AG09319 (cell line): ENCODE measurements around the gene DPH3.

Experiments used
- DNase-seq: peaks from one replicate; pipeline ENCODE4 v3.0.0-alpha.2; 2010; ENCODE audit warnings: low read depth; ENCODE audit errors: extremely low read depth
- CTCF ChIP-seq: IDR thresholded peaks from 2 replicates; pipeline ENCODE4 v1.5.1; 2011; ENCODE audit warnings: low read depth, mild to moderate bottlenecking, inconsistent platforms, low read length, moderate library complexity

DPH3 gene

DNA sequence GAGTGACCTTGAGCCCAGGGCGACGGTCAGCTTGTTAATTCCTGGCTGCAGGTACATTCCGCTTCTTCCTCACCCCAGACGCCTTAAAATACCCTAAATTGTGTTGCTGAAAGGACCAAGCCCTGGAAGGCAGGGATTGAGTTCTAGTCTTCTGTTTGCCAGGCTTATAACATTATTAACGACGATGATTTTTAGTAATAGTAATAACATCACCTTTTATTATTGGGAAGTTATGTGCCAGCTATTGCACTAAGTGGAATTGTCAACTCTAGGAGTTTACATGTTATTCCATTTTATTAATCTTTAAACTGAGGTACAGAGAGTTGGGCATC, 678 bp upstream of the DPH3 start:
- TF ChIP-seq CTCF, result no peak
- no peak for DNase-seq

DNA sequence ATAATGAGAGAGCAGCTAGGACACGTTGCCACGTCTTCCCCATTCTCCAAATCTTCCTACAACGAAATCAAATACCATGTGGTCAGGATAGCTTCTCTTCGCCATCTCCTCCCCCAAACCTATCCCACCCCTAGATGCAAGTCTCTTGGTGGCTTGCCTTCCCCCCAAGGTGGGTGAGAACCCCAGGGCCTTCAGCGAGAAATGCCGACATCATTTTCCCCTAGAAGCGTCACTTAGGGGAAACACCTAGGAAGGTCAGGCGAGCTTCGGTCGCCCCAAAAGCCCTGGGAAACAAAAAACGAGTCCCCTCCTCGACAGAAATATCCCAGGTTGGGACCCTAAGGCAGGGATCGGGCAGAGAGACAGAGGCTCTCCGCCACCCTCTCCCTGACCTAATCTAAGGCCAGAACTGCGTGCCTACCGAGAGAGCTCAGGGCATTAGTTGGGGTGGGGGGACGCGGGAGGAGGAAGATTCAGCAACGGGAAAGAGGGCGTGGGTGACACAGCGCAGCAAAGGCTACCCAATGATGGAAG, 502 bp downstream of the DPH3 start:
- TF ChIP-seq CTCF, result no peak
- DNase-seq, result peak; percentile 31

DNA sequence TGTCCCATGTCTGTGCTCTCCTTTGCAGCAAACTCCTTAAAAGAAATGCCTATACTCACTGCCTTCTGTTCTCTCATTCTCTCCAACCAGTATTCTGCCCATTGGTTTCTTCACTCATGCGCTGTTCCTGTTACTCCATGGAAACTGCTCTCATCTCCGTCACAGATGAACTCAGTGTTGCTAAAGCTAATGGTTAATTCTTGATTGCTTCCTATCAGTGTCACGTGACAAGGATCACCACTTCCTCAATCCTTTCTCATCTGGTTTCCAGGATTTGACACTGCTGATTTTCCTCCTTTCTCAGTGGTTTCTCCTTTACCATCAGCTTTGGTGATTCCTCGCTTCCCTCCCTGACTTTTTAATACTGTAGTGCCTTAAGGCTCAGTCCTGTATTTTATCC, 2.6 kb downstream of the DPH3 start:
- no peak for TF ChIP-seq CTCF
- no peak for DNase-seq

- no peak for DNase-seq
- no peak for TF ChIP-seq CTCF
Measured at GRCh38 chr3:16260046-16260445, 4.7 kb downstream of the DPH3 start.

DNA sequence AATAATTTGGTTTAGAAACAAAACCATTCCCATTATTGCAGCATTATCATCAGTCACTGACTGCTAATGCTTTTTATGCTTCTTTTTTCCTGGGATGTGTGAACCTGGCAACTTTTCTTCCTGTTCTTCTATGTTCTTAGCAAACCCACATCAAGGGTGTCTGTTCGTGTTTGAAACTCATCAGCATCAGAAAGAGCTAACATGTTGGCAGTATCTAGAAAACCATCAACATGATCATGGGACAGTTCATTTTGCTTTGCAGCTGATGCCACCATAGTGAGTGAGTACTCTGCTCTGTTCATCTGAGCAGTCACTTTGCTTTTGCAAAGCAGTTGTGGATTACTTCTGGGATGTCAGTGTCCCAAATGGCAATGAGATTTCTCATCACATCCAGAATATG, 5.9 kb downstream of the DPH3 start:
- no peak for TF ChIP-seq CTCF
- DNase-seq, result no peak

- TF ChIP-seq CTCF, result no peak
- DNase-seq, result no peak
Measured at GRCh38 chr3:16258177-16258576, 6.6 kb downstream of the DPH3 start.

- DNase-seq, result no peak
- no peak for TF ChIP-seq CTCF
Measured at GRCh38 chr3:16257309-16257708, 7.4 kb downstream of the DPH3 start.
